Smooth muscle cell of the brain vasculature (primary cell): ENCODE results near the gene COX6B1.
A peak's percentile ranks its signal among the peaks of the same experiment; 100 is the strongest.
"Not testable (repeated sequence)": the region's sequence is repeated elsewhere in the genome, so short reads cannot be mapped to it uniquely, and the experiment has no call there.

Experiments
- DNase-seq: peaks from one replicate; pipeline ENCODE4 v3.0.0-alpha.2; 2012; ENCODE audit warnings: low read depth, low spot score

COX6B1 gene

GRCh38 chr19:35648017-35648961 is at the start of gene COX6B1:
Gene COX6B1, plus strand, starts transcription at chr19:35648323. Its CDS starts 2,921 bp downstream, at chr19:35651244.
- peak; percentile 89 for DNase-seq

DNA sequence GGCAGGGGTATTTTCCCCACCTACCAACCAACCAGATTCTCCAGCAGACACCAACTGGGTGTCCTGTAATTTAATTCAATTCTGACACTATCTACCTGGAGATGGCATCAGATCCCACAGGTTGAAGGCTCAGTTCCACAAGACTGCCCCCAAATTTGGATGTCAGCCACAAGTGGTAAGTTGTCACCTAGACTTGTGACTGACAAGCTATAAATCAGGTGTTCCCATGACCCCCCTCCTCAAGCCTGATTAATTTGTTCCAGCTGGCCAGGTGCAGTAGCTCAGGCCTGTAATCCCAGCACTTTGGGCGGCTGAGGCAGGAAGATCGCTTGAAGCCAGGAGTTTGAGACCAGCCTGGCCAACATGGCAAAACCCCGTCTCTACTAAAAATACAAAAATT is 46.2 kb upstream of the COX6B1 start:
- DNase-seq: no peak

DNA sequence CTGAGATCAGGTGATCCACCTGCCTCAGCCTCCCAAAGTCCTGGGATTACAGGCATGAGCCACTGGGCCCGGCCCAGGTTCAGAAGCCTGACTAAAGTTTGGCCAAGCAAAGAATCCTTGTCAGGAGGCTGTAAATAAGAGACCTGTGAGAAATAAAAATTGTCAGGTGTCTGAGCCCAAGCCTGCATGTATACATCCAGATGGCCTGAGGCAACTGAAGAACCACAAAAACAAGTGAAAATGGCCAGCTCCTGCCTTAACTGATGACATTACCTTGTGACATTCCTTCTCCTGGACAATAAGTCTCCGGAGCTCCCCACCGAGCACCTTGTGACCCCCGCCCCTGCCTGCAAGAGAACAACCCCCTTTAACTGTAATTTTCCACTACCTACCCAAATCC is 43.7 kb upstream of the COX6B1 start:
- not testable (repeated sequence) for DNase-seq

DNA sequence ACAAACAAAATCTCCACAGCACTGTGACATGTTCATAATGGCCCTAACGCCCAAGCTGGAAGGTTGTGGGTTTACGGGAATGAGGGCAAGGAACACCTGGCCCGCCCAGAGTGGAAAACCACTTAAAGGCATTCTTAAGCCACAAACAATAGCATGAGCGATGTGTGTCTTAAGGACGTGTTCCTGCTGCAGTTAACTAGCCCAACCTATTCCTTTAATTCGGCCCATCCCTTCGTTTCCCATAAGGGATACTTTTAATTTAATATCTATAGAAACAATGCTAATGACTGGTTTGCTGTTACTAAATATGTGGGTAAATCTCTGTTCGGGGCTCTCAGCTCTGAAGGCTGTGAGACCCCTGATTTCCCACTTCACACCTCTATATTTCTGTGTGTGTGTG is 41.0 kb upstream of the COX6B1 start:
- not testable (repeated sequence) for DNase-seq

- no peak for DNase-seq
Observed at GRCh38 chr19:35607661-35608060, 40.5 kb upstream of the COX6B1 start.

DNA sequence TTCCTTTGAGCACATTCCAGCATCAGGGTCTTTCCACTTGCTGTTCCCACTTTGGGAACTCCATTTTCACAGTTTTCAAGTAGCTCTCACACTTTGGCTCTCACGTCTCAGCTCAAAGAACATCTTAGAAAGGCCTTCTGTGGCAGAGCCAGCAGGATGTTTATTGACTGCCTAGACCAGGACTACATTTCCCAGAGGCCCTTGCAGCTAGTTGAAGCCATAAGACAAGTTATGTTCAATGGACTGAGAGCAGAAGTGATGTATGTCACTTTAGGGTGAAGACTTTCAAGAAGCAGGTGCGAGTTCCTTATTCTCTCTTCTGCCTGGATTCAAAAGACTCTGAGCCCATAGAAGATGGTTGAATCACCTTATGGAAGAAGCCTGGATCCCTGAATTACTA is 39.9 kb upstream of the COX6B1 start:
- DNase-seq: no peak

DNA sequence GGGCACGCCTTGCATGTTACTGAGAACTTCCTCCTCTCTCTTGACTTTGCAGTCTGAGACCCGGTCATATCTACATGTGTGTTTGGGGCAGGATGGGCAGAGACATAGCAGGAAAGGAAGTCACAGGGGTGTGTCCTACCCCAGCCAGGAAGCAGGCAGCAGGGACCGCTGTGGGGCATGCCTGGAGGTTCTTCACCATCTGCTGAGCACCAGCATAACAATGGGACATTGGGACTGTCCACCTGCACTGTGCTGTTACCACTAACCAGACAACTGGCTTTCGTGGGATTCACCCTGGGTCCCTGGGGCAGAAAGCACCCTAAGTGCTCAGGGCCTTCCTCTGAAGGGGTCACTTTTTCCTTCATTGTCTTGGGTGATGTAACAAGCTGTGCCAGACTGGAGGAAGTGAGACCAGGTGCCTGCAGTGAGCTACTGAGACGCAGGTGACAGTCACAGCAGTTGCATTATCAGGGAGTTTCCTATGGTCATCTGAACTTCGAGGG is 38.2 kb upstream of the COX6B1 start:
- DNase-seq: no peak

DNA sequence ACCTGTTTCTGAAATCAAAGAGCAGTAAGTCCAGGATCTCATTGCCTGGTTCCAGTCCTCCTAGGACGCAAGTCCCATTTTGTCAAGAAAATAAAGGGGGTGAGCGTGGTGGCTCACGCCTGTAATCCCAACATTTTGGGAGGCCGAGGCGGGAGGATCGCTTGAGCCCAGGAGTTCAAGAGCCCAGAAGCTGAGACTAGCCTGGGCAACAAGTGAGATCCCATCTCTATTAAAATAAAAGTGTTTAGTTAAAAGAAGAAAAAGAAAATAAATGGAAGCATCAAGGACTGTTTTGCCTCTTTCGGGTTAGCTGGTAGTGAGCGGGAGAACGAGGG is 35.9 kb upstream of the COX6B1 start:
- no peak for DNase-seq

GRCh38 chr19:35612559-35613321 is 35.4 kb upstream of the COX6B1 start, which contains the start of gene HAUS5:
Gene HAUS5, plus strand, starts transcription at chr19:35612735. Its CDS starts 60 bp downstream, at chr19:35612795.
- peak; percentile 87 for DNase-seq

DNA sequence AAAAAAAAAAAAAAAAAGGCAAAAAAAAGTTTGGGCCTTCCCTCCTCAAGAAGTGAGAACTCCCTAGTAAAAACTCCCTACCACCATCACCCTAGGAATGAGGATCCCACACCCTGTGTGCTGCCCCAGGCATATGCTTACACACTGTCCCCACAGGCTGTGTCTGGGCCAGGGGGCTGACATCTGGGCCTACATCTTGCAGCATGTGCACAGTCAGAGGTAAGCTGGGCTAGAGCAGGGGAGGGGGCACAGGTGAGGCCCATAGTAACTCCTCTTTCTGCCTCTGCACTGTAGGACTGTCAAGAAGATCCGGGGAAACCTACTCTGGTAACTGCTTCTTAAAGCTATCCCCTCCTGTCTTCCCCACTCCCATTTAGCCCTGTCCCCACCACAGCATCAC is 34.5 kb upstream of the COX6B1 start:
- no peak for DNase-seq

- no peak for DNase-seq
Observed at GRCh38 chr19:35615036-35615435, 33.1 kb upstream of the COX6B1 start.

GRCh38 chr19:35618857-35619256 is 29.3 kb upstream of the COX6B1 start:
- no peak for DNase-seq

- DNase-seq: no peak
Observed at GRCh38 chr19:35619290-35619923, 28.7 kb upstream of the COX6B1 start.

DNA sequence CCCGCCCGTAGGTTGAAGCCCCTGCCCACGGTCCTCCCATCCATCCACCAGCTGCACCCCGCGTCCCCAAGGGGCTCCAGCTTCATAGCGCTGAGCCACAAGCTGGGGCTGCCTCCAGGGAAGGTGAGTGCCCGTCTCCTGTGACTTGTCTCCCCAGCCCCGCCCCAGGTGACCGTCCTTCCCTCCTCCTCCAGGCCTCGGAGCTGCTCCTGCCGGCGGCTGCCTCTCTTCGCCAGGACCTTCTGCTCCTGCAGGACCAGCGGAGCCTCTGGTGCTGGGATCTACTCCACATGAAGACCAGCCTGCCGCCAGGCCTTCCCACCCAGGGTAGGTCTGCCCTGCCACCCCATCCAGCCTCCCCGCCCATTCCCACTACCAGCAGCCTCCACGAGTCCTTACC is 28.1 kb upstream of the COX6B1 start:
- DNase-seq: no peak

GRCh38 chr19:35621708-35622107 is 26.4 kb upstream of the COX6B1 start:
- no peak for DNase-seq

- DNase-seq: no peak
Observed at GRCh38 chr19:35622750-35623149, 25.4 kb upstream of the COX6B1 start.

DNA sequence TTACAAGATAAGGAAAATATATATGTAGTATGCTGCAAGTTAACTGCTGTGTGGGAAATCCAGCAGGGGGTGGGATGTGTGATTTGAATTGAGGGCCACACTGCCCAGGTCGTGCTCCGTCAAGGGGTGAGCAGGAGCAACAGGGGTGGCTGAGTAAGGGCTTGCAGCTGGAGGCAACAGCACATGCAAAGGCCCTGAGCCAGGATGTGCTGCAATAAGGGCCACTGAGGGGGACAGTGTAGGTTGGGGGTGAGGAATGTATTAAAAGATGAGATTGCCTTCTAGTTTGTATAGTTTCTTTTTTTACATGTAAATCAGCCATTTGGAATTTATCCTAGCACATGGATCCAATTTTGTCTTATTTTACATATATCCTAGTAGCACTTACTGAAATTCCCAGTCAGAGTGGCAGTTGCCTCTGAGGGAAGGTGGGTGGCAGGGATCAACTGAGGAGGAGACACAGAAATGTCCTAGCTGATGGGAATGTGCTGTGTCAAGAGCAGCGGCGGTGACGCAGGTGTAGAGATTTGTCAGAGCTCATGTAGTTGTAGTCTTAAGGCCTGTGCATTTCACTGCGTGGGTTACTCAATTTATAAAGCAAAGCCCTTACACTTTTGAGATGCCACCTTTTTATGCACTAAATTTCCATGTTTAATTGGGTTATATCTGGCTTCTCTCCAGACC is 24.7 kb upstream of the COX6B1 start:
- no peak for DNase-seq

DNA sequence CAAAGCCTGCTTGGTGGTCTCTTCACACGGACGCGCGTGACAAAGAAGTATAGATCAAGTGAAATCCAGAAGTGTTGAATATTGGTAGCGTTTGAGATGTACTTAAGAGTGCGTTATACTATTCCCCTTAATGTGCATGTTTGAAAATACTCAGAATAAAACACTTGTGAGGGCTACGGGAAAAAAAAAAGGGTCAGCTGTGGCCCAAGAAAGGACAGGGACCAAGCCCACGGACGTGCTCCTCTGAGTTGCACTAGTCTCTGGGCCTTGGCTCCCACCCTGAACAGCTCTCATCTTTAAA is 19.9 kb upstream of the COX6B1 start:
- DNase-seq: no peak

GRCh38 chr19:35628565-35629331 is 19.4 kb upstream of the COX6B1 start, which contains the start of gene RBM42:
Gene RBM42, plus strand, starts transcription at chr19:35629036. Its CDS starts 118 bp downstream, at chr19:35629154.
- peak; percentile 97 for DNase-seq

DNA sequence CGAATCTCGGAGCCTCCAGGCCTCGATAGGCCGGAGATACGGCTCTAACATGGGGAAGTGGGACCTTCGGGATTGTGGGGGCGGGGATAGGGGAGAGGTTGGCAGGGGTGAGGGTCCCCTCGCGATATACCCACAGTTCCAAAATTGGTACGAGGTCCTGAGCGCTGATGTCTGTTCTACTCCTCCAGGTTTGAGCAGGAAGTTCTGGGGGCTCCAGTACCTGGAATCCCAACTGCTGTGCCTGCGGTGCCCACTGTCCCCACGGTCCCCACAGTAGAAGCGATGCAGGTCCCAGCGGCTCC is 18.8 kb upstream of the COX6B1 start:
- DNase-seq: no peak
